ENCODE measurements around the gene ATP6V1B1.

GRCh38 chr2:71005271-71006202 is 69.8 kb downstream of the ATP6V1B1 start:
- TF ChIP-seq EP300 (IDR thresholded peaks at IDR 0.05) (no peak), POLR2AphosphoS5 (IDR thresholded peaks at IDR 0.05) (no peak), CTCF (IDR thresholded peaks at IDR 0.05) (no peak), POLR2A (IDR thresholded peaks at IDR 0.05) (no peak)

Measured in sigmoid colon (tissue), 4 donors.